ENCODE results near the gene TAAR5.
"Not testable (repeated sequence)": the region's sequence is repeated elsewhere in the genome, so short reads cannot be mapped to it uniquely, and the experiment has no call there.

DNA sequence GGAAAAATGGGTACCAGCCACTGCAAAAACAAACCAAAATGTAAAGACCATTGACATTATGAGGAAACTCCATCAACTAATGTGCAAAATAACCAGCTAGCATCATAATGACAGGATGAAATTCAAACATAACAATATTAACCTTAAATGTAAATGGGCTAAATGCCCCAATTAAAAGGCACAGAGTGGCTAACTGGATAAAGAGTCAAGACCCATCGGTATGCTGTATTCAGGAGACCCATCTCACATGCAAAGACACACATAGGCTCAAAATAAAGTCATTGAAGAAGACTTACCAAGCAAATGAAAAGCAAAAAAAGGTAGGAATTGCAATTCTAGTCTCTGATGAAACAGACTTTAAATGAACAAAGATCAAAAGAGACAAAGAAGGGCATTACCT is 47.6 kb upstream of the TAAR5 start:
- not testable (repeated sequence) for TF ChIP-seq EZH2 (IDR thresholded peaks at IDR 0.05); POLR2AphosphoS5 (IDR thresholded peaks at IDR 0.05; ENCODE audit: borderline replicate concordance, low read depth, low read length)

All from SK-N-MC (cell line).